HUES6 (cell line): ENCODE results near the gene FOXP1.

ENCODE experiments used
- H3K27ac ChIP-seq: 2 replicates; pipeline ENCODE4 v1.7.0; 2013; ENCODE audit warnings: low read depth, mild to moderate bottlenecking, low read length, inconsistent platforms
- H3K27me3 ChIP-seq: 2 replicates; pipeline ENCODE4 v1.6.1; 2013; ENCODE audit warnings: low read length; ENCODE audit not compliant: control insufficient read depth, insufficient read depth
- H3K36me3 ChIP-seq: 2 replicates; pipeline ENCODE4 v1.6.1; 2013; ENCODE audit warnings: low read length; ENCODE audit not compliant: control insufficient read depth, insufficient read depth
- H3K4me1 ChIP-seq: 2 replicates; pipeline ENCODE4 v1.6.1; 2013; ENCODE audit warnings: low read length; ENCODE audit not compliant: control insufficient read depth, insufficient read depth
- H3K4me3 ChIP-seq: 2 replicates; pipeline ENCODE4 v1.5.1; 2013; ENCODE audit warnings: low read depth, low read length
- H3K9ac ChIP-seq: one replicate; pipeline ENCODE4 v1.6.1; 2013; ENCODE audit warnings: mild to moderate bottlenecking, low read length
- H3K9me3 ChIP-seq: 2 replicates; pipeline ENCODE4 v1.6.1; 2013; ENCODE audit warnings: low read depth, low read length; ENCODE audit not compliant: control insufficient read depth, insufficient read depth

Gene FOXP1

DNA sequence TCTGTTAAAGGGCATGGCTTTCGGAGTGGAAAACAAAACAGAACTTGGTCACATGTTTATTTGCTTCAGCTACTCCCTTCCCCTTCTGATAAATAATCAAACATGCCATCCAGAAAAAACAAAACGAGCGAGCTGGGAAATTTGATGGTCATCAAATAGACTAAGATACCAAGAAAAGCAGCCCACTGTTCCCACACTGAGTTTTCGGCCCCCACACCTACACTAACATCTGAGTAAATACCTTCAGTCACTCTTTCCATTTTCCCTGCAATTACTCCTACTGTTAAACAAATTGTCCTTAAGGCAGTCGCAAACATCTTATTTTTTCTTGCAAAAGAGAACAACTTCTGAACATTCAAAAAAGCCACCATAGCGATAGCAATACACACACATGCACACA is 454.6 kb downstream of the FOXP1 start:
- Histone ChIP-seq H3K4me1 (peaks cover 69% of the 10 kb centered on the region), H3K9ac (no peak overlapping the region), H3K4me3 (no peak overlapping the region), H3K36me3 (no peaks in the 10 kb centered on the region), H3K9me3 (no peaks in the 10 kb centered on the region), H3K27me3 (no peaks in the 10 kb centered on the region), H3K27ac (no peak overlapping the region)

DNA sequence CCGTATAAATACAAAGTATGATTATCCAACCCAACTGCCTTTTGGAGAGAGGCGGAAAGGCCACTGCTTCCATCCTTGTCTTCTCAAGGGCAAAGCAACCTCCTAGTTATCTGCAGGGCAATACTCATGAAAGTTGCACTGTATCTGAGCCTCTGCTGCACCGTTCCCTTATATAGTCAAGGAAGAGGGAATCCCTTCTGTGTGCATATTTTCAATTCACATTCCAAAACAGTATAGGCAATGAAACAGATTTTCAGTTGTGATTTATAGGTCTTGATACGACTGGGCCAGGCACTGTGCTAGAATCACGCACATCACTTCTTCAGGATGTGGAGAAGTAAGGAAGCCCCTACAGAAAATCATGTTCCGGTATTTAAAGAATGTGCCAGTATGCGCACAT is 455.7 kb downstream of the FOXP1 start:
- no peak overlapping the region for H3K9ac ChIP-seq
- peaks cover 59% of the 10 kb centered on the region for H3K4me1 ChIP-seq
- H3K27me3 ChIP-seq: no peaks in the 10 kb centered on the region
- no peaks in the 10 kb centered on the region for H3K36me3 ChIP-seq
- H3K4me3 ChIP-seq: no peak overlapping the region
- no peak overlapping the region for H3K27ac ChIP-seq
- H3K9me3 ChIP-seq: no peaks in the 10 kb centered on the region

DNA sequence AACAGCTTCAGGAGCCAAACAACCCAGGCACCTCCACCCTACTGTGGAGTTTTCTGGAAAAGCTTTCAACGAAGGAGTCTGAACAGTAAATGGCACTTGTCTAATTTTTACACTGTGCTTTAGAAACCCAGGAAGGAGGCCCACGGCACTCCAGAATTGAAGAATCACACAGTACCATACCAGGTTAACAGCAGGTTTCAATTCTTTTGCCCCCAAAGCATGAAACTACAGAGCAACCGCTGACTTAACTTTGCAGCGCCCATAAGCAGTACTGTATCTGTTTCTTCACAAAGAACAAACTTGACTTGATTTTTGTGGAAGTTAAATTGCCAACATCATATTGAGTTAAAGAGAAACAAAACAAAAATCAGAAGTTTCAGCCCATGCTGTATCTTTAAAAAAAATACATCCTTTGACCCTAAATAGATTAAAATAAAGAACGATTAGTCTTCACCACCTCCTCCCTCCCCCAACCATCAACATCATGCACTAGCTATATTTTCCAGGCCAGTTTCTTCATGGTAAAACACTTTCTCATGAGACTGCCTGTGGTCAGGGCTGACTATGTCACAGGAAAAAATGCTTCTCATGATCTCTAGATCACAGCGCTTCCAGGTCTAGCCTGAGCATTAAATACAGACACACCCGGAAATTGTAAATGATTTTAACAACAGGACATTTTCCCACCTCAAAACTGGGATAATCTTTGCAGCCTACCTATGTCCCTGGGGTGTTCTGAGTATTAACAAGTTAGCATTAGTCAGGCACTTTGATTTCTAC is 456.3 kb downstream of the FOXP1 start:
- H3K27ac ChIP-seq: no peak overlapping the region
- no peak overlapping the region for H3K4me3 ChIP-seq
- no peaks in the 10 kb centered on the region for H3K27me3 ChIP-seq
- H3K9me3 ChIP-seq: no peaks in the 10 kb centered on the region
- H3K36me3 ChIP-seq: no peaks in the 10 kb centered on the region
- H3K4me1 ChIP-seq: peaks cover 53% of the 10 kb centered on the region
- H3K9ac ChIP-seq: no peak overlapping the region

DNA sequence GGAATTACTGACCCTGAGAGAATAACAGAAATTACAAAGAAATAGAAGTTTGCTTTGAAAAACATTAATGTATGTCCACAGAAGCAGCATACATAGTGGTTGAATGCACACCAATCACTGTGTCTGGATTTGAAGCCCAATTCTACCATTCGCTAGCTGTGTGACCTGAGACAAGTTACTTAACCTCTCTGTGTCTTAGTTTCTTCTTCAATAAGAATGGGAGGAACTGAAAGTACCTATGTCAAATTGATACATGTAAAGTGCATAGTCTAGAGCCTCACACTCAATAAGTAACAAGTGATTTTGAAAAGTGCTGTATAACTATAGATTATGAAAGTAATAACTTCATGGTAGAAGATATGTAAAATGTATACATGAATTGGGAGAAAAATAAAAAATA is 457.8 kb downstream of the FOXP1 start:
- Histone ChIP-seq H3K27ac (no peak overlapping the region), H3K27me3 (no peaks in the 10 kb centered on the region), H3K4me1 (peaks cover 39% of the 10 kb centered on the region), H3K36me3 (no peaks in the 10 kb centered on the region), H3K4me3 (no peak overlapping the region), H3K9ac (no peak overlapping the region), H3K9me3 (no peaks in the 10 kb centered on the region)

DNA sequence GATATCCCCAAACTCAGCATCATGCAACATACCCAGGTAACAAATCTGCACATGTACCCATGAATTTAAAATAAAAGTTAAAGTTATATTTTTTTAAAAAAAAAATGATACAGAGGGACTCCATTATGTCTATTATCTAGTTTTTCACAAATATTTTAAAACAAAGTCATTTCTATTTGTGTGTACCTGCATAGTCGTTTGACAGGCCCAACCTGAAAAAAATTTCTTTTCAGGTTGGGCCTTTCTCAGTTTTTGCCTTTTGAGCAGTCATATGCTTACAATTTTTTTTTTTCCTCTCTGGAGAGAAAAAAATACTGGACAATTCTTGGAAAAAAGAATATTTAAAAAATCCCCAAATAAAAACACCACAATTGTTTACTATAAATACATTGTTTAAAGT is 459.5 kb downstream of the FOXP1 start:
- no peaks in the 10 kb centered on the region for H3K27me3 ChIP-seq
- H3K4me3 ChIP-seq: no peak overlapping the region
- no peaks in the 10 kb centered on the region for H3K36me3 ChIP-seq
- H3K9me3 ChIP-seq: no peaks in the 10 kb centered on the region
- peaks cover 22% of the 10 kb centered on the region for H3K4me1 ChIP-seq
- no peak overlapping the region for H3K9ac ChIP-seq
- H3K27ac ChIP-seq: no peak overlapping the region

DNA sequence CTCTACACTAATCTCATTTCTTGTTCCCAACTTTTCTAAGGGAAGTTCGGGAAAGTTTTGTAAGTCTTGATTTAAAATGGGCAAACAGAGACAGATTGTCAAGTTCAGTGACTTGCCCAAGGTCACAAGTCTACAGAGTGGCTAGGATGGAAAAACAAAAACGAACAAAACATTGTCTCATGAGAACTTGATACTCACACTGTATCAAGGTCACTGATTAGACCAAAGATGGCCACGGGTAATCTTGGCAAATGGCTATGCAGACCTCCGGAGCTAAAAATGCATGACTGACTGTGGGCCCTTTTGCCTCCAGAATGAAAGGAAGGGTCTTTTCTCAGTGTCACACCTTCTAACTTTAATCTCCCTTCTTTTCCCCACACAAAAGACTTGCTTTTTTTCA is 460.9 kb downstream of the FOXP1 start:
- Histone ChIP-seq H3K27ac (no peak overlapping the region), H3K4me3 (no peak overlapping the region), H3K4me1 (peaks cover 10% of the 10 kb centered on the region), H3K9me3 (no peaks in the 10 kb centered on the region), H3K9ac (no peak overlapping the region), H3K27me3 (no peaks in the 10 kb centered on the region), H3K36me3 (no peaks in the 10 kb centered on the region)

DNA sequence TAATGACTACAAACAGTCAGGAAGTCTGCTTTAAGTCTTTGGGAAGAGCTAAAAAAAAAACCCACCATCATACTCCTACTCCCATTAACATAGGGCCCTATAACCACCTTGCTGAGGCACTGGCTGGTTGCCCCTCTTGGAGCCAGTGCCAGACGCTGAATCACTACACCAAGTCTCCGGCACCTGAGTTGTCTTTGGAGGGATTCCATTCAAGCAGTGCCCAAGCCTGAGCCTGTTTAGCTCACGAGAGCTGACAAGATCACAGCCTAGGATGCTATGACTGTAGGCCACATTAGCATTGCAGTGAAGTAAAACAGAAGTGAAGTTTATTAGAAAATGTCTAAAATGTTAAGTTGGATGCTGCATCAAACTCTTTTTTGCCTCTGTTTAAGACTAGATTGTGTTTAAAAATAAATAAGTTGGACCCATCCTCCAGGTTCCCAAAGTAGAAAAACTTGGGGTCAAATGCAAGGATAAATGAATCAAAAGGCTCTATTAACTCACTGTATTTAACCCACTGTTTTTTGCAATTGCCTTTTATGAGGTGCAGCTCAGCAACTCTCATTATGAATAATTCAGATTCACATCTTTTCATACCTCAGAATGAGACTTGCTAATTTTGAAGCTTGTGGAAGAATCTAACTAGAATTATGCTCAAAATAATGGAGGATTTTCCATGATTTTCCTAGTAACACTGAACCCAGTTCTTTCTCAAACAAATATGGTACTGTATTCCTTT is 461.9 kb downstream of the FOXP1 start:
- no peak overlapping the region for H3K4me3 ChIP-seq
- no peak overlapping the region for H3K27ac ChIP-seq
- no peaks in the 10 kb centered on the region for H3K27me3 ChIP-seq
- no peak overlapping the region for H3K9ac ChIP-seq
- H3K4me1 ChIP-seq: peaks cover 4% of the 10 kb centered on the region; the same call in 1 of the 2 replicates
- no peaks in the 10 kb centered on the region for H3K9me3 ChIP-seq
- H3K36me3 ChIP-seq: no peaks in the 10 kb centered on the region

DNA sequence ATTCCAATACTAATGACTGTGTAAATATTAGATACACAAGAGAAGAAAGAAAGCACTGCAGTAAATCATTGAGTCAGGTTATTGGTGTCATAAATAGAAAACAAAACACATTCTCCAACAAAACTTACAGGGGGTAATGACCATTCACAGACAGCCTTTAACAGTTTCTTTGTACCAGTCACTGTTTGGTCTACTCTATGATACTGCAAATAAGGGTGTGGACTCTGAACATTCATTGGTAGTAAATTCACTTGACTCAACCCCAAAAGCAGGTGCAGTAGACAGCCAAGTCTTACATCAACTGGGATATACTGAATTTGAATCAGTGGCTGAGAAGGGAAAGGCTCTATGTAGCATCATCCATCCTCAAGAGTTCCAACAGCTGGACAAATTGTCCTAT is 463.5 kb downstream of the FOXP1 start:
- Histone ChIP-seq H3K36me3 (no peaks in the 10 kb centered on the region), H3K9ac (no peak overlapping the region), H3K27me3 (no peaks in the 10 kb centered on the region), H3K4me1 (peaks cover 4% of the 10 kb centered on the region; the same call in 1 of the 2 replicates), H3K9me3 (no peaks in the 10 kb centered on the region), H3K27ac (no peak overlapping the region), H3K4me3 (no peak overlapping the region)

DNA sequence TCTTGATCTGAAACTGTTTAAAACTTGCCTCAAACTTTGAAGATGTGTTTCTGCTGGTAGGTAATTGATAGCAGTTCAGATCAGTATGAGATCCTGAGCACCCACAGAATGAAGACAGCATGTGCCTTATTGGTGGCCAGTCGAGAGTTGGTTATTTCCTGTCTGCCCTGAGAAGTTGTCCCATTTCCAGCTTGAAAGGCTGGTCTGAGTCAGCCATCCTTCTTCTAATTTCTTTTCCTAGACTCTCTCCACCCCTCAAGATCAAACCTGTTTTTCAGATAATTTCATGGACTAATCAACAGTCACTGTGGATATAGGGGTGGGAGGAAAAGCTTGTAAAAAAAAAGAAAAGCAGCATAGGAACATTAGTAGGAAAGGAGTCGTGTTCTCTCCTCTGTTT is 464.4 kb downstream of the FOXP1 start:
- H3K36me3 ChIP-seq: no peaks in the 10 kb centered on the region
- no peak overlapping the region for H3K4me3 ChIP-seq
- H3K27ac ChIP-seq: no peak overlapping the region
- H3K9ac ChIP-seq: no peak overlapping the region
- peaks cover 4% of the 10 kb centered on the region; the same call in 1 of the 2 replicates for H3K4me1 ChIP-seq
- H3K27me3 ChIP-seq: no peaks in the 10 kb centered on the region
- H3K9me3 ChIP-seq: no peaks in the 10 kb centered on the region

DNA sequence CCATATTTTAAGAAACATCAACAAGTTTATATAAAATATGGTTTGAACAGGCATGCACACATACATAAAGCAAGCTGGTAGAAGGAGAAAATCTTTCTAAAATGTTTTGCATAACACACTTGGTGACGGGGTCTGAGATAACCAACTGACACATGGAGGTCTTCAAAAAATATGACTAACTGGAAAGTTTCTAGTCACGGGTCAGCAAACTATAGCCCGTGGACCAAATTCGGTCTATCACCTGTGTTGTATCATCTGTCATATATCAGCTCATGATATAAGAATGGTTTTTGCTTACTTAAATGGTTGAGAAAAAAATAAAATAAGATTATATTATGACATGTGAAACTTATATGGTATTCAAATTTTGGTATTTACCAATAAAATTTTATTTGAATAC is 465.1 kb downstream of the FOXP1 start:
- Histone ChIP-seq H3K9me3 (no peaks in the 10 kb centered on the region), H3K36me3 (no peaks in the 10 kb centered on the region), H3K4me3 (no peak overlapping the region), H3K4me1 (peaks cover 4% of the 10 kb centered on the region; the same call in 1 of the 2 replicates), H3K27ac (no peak overlapping the region), H3K9ac (no peak overlapping the region), H3K27me3 (no peaks in the 10 kb centered on the region)

DNA sequence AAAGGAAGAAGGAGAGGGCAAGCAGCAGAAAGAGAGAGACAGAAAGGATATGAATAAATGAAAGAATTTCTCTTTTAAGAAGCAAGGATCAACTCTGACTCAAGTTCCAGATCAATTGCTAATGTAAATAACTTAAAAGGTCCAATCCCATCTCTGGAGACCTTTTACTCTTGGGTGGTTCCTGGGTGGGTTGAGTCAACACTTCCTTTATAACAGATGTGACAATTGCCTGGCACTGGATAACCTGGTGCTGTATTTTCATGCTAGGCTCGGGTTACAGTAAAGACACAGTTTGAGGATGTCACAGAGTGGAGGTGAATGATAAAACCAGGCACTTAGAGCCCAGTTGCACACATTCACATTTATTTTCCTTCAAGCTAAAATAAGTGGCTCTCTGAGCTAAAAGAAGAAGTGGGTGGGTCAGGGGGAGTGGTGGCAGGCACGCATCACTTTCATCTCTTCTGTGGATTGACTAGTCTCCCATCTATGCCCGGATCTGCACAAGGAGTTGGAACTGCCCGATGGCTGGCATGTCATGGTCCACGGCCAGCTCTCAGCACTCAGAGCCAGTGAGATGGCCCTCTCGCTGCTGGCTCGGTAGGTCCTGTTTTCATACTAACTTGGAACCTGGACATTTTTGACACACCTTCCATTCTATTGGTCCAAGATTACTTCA is 465.8 kb downstream of the FOXP1 start:
- Histone ChIP-seq H3K27ac (no peak overlapping the region), H3K27me3 (no peaks in the 10 kb centered on the region), H3K9me3 (no peaks in the 10 kb centered on the region), H3K4me1 (peaks cover 4% of the 10 kb centered on the region; the same call in 1 of the 2 replicates), H3K9ac (no peak overlapping the region), H3K4me3 (no peak overlapping the region), H3K36me3 (no peaks in the 10 kb centered on the region)
